Endometrial microvascular endothelial cells (primary cell): ENCODE data around the gene SRC. TPM values are rescaled to one million over a fixed set of nuclear protein-coding genes. Genes with fewer than 3 reads are reported as not detected.
"Not testable (repeated sequence)": the region's sequence is repeated elsewhere in the genome, so short reads cannot be mapped to it uniquely, and the experiment has no call there.

Experiments
- in situ Hi-C: cut with HindIII; loops from 2 replicates; pipeline ENCODE4 v1.10.0; 2017; ENCODE audit warnings: low sequenced_read_pairs, low pct_unique_long_range_greater_than_20kb; ENCODE audit errors: inconsistent ontology term
- total RNA-seq: library from RNA; depleted of rRNA; stranded (reverse); fragments of >200 nt; gene quantifications from one replicate; pipeline ENCODE4 v1.2.3, GENCODE V29; 2015; ENCODE audit errors: inconsistent ontology term

Gene SRC
- total RNA-seq, 1 donor from 2014 or later: 9.2 TPM

DNA sequence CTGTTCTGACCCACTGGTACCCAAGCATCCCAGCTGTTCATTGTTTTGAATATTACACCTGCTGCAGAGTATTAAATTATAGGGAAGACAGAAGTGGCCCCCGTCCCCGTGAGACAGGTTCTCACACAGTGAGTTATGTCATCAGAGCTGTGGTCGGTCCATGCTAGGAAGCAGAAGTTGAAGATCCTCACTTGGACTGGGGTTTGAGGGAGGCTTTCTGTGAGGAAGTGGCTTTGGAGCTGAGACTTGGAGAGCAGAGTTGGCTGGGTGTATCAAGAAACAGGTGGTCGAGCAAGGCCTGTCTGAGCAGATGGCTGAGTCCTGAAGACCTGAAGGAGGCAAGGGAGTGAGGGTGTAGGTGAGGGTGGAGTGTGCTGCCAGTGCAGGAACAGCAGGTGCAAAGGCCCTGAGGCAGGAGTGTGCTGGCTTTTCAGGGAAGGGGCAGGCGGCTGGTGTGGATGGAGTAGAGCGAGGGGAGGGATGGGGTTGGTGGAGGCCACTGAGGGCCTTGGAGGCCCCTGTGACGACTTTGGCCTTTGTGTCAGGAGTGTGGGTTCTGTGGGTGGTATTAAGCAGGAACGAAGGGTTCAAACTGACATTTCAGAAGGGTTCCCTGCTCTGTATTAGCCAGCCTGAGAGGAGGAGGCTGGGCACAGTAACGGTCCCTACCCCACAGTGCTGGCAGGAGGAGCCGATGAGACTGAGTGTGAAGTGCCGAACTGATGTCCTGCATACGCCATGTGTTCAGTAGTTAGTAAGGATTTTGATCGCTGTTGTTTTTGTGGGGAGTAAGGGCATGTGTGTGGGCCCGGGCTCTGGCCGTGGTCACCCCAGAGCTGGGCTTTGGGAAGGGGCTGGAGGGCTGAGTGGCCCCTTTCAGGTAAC, 11.8 kb downstream of the SRC start:
- in situ Hi-C loops: no loop called here

DNA sequence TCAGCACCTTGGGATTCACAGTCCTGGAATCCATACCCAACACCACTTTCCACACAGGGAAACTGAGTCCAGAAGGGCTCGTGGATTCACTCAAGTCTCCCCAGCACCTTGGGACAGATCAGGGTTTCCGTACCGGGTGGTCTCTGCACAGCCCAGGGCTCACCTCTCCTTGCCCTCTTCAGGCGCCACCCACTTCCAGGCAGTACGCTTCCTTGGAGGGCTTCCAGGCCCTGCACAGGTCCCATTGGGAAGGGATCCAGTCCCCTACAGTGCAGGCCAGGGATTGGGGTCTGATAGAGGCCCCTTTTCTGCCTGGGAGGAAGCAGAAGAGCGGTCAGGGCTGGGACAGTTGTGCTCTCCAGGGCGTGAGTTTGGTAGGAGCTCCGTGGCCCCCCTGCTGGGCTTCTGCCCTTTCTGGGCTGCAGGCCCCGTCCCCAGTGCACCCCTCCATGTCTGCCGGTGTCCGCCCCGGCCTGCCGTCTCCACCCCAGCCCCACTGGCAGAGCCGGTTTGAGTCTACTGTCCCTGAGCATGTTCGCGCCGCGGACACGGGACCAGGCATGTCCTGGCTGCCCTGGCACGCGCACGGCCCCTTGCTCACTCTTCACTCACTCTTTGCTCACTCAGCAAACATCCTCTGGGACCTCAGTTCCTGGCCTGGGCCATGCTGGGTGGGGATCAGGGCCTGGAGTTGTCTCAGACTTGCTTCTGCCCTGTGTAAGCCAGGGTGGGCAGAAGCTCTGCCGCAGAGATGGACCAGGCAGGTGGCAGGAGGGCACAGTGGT, 12.6 kb downstream of the SRC start:
- in situ Hi-C loops: no loop called here

DNA sequence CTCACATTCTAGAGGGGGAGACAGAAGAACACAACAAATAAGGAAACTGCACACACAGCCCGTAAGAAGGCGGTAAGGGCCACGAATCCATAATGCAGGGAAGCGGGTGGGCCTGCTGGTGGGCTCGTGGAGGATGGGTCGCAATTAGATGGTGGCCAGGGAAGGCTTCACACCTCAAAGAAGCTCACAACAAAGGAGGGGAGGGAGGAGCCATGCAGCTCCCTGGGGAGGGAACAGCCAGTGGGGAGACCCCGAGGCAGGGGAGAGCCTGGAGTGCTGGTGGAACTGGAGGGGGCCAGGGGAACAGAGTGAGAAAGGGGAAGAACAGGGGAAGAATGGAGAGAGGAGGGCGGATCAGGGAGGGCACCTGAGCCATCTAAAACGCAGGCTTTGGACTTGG, 13.4 kb downstream of the SRC start:
- in situ Hi-C loops: no loop called here

DNA sequence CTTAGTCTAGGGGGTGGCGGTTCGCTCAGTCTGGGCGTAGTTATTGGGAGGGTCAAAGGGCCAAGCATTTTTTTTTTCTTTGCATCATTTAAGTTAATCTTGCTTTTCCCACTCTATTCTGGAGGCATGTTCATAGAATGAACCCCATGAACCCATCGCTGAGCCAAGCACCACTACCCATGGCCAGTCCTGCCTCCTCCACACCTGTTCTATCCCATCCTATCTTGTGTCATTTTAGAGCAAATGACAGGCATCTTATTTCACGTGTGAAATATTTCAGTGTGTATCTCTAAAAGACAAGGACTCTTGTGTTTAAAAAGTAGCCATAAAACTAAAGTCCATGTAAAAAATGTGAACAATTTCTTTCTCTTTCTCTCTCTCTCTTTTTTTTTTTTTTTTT, 13.9 kb downstream of the SRC start:
- in situ Hi-C loops: no loop called here

DNA sequence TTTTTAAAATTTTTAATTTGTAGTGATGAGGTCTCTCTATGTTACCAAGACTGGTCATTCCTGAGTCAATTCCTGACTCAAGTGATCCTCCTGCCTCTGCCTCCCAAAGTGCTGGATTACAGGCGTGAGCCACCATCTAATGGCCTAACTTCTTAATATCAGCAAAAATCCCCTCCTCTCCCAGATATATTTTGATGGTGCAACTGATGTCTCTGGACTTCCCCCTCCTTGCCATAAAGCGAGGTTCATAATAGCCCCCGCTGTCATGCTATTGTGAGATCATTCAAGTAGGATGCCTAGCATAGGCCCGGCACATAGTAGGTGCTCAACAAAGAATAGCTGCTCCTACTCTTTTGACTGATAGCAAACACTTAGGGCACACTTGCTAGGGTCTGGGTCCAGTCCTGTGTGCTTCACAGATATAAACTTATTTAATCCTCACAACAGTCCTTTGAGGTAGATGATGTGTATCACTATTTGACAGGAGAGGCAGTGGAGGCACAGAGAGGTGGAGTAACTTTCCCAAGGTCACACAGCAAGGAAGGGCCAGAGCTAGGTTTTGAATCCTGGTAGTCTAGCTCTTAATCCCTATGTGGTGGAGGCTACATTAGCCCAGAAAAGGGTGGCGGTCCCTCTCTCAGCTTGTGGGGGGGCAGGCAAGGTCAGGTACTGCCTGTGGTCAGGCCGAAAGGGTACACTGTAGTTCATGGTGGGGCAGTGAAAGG, 14.6 kb downstream of the SRC start:
- in situ Hi-C loops: no loop called here

DNA sequence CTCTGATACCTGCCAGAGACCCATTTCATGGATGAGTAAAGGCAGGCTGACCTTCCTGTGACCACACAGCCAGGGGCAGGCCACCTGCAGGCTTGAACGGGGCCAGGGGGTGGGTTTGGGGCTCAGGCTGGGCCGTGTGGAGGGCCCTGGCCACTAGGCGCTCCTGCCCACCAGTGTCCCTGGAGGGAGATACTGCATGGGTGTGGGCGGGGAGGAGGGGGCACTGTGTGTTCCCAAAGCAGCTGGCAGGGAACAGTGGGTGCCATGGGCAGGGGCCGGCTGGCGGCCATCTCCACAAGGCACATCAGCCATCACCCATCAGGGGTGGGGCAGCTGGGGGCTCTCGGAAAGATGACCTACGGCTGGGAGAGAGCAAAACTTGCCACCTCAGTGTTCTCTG, 15.4 kb downstream of the SRC start:
- in situ Hi-C loops: no loop called here

DNA sequence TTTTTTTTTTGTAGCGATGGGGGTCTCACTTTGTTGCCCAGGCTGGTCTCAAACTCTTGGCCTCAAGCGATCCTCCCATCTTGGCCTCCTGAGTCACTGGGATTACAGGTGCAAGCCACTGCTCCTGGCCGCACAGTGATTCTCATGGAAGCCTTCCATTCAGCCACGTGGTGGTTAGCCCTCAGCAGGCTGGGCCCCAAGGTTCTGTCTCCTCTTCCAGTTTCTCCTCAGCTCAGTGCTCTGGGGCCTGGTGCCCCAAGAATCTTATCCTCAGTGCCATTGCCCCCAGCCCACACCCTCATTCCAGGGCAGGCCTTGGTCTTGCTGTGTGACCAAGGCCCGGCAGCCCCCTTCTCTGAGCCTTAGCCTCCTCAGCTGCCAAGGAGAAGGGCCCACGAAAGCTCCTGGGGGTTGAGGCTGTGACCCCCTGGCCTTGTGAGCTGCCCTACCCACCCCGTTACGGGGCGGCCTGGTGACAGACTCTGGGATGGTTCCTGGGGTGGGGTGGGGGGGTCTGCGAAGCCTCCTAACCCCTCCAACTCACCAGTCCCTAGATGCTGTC, 16.4 kb downstream of the SRC start:
- in situ Hi-C loops: no loop called here

DNA sequence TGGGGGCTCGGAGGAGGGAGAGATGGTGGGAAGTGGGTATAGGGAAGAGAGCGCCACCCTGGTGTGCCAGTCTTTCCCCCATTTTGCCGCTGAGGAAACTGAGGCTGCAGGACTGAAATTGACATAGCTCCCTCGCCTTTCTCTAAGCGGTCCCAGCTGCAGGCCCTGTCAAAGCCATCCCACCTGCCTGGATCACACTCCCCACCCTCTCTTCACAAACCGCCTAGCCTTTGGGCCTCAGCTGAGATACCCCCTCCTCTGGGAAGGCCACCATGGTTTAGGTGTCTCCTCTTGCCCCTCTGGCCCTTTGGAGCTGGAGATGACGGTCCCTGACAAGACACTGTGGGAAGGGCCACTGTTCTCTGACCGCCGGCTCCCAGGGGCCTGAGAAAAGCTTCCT, 16.9 kb downstream of the SRC start:
- in situ Hi-C loops: no loop called here

DNA sequence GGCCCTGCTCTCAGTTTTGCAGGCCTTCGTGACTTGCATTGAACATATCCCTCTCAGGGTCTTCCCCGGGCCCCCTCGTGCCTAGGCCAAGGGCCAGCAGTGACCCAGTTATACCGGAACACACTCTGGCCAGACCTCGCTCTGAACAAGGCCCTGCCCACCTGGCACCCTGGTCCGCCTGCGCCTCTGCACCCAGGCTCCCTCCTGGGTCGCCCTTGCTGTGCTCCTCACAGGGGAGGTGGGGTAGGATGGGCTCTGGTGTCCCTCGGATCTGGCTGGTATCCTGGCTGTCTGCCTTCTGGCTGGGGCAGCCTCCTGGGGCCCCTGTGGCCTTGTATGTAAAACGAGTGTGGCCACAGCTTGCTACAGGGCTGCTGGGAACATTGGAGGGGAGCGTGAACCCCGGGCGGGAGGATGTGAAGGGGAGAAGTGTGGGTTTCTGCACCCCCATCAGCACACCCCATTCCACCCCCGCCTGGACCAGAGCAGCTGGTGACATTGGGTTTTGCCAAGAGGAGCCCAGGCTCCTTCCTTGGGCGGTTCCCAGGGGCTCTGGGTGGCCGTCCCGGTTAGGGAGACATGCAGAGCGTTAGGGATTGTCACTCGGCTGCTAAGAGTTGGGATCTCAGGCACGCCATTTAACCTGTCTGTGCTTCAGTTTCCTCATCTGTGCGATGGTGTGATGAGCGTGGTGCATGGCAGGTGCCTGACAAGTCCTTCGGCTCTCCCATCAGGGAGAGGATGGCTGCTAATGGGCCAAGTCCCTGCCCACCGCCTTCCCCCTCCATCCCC, 17.5 kb downstream of the SRC start:
- in situ Hi-C loops: no loop called here

DNA sequence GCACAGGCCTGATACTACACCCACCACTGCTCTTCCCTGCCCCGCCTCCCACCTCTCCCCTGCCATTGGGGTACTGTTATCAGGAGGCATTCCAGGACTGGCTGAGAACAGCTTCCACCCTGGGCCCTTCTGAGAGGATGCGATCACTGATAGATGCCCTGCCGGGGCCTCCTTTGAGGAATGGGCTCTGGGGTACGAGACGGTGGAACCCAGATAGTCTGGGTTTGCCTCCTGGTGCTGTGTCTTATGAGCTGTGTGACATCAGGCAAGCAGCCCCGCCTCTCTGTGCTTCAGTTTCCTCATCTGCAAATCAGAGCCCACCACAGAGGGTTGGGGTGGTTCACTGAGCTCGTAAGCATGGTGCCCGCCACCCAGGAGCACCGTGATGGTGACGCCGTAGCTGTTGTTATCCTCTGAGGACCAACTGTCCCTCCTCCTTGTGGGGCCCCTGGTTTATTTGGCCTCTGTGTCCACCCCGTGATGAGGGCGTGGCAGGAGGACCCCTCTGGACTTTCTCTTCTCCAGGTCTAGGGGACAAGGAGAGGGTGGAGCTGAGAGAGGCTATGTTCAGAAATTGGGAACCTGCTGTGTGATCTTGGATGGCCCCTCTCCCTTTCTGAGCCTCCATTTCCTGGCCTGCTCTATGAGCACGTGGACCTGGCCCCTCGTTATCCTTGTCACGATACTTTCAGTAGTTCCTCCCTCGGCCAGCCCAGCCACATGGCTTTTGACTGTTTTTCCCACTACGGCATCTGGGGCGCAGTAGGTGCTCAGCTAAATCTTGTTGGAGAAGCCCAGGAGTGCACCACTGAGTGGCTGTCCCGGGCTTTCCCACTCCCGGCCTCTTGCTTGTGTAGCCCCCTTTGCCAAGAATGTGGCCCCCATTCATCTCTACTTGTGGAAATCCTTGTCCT, 18.3 kb downstream of the SRC start:
- in situ Hi-C loops: no loop called here

DNA sequence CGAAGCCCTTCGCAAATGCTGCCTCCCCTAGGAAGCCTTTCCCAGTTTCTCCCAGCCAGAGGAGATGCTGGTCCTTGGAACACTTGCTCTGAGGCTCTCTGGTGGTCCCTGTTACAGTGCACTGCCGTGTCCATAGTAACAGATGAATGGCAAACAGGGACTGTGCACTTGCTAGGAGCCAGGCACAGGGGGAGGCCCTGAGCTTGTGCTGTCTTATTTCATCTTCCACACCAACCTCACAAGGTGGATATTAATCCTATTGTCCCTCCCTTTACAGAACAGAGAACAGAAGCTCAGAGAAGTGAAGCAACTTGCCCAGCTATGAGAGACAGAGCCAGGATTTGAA, 19.0 kb downstream of the SRC start:
- in situ Hi-C loops: no loop called here

DNA sequence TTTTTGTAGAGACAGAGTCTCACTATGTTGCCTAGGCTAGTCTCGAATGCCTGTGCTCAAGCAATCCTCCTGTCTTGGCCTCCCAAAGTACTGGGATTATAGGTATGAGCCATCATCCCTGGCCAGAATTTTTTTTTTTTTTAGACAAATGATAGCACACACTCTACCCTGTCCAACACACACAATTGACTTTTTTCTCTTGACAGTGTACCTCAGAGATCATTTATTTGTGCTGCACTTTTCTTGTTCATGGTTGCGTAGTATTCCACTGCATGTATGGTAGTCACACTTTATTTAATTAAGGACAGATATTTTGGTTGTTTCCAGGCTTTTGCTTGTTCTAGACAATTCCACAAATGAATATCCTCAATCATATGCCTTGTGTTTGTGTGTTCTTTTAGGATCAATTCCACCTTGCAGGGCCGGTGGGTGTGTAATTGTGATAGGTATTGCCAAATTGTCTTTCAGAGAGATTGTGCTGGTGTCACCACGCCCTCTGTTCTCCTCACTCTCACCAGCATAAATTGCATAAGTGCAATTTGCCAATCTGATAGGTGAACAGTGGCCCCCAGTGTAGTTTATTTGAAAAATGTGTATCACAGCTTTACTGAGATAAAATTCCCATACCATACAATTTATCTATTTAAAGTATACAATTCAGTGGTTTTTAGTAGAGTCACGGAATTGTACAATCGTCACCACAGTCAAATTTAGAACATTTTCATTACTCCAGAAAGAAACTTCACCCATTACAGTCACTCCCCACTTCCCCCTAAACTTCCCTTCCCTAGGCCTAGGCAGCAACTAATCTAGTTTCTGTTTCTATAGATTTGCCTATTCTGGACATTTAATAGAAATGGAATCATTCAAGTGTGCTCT, 20.1 kb downstream of the SRC start:
- in situ Hi-C loops: no loop called here

DNA sequence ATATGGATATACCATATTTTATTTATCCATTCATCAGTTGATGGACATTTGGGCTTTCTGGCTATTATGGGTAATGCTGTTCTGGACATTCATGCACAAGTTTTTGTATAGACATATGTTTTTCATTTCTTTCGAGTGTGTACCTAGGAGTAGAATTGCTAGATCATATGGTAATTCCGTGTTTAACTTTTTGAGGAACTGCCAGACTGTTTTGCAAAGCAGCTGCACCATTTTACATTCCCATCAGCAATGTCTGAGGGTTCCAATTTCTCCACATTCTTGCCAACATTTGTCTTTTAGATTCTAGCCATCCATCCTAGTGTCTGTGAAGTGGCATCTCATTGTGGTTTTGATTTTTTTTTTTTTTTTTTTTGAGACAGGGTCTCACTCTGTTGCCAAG, 20.8 kb downstream of the SRC start:
- in situ Hi-C loops: no loop called here

DNA sequence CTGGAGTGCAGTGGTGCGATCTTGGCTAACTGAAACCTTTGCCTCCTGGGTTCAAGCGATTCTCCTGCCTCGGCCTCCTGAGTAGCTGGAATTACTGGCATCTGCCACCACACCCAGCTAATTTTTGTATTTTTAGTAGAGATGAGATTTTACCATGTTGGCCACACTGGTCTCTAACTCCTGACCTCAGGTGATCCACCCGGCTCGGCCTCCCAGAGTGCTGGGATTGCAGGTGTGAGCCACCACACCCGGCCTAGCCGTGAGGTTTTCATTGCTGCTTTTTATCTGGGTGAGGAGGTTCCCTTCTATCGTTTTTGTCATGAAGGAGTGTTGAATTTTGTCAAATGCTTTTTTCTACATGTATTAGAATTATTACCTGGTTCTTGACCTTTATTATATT, 23.9 kb downstream of the SRC start:
- in situ Hi-C loops: no loop called here

DNA sequence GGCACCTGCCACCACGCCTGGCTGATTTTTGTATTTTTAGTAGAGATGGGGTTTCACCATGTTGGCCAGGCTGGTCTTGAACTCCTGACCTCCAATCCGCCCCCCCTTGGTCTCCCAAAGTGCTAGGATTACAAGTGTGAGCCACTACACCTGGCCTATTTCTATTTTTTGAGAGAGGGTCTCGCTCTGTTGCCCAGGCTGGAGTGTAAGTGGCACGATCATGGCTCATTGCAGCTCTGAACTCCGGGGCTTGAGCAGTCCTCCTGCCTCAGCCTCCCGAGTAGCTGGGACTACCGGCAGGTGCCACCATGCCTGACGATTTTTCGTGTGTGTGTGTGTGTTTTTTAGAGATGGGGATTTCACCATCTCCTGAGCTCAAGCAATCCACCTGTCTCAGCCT, 25.9 kb downstream of the SRC start:
- in situ Hi-C loops: not testable (repeated sequence)

DNA sequence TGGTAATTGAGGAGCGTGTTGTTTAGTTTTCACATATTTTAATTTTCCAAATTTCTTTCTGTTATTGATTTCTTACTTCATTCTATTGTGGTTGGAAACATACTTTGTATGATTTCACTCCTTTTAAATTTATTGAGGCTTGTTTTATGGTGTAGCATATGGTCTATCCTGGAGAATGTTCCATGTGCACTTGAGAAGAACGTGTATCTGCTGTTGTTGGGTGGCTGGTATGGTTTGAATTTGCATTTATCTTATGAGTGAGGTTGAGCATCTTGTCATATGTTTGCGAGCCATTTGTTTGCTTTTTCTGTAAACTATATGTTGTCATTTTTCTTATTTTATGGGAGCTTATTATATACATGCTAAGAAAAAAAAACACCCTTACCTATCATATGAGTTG, 26.5 kb downstream of the SRC start:
- in situ Hi-C loops: no loop called here
